Measurements from ENCODE around the gene CNR1. TPM values are rescaled to one million over a fixed set of nuclear protein-coding genes. Genes with fewer than 3 reads are reported as not detected.

The CNR1 gene
- total RNA-seq, 1 donor, result not detected

DNA sequence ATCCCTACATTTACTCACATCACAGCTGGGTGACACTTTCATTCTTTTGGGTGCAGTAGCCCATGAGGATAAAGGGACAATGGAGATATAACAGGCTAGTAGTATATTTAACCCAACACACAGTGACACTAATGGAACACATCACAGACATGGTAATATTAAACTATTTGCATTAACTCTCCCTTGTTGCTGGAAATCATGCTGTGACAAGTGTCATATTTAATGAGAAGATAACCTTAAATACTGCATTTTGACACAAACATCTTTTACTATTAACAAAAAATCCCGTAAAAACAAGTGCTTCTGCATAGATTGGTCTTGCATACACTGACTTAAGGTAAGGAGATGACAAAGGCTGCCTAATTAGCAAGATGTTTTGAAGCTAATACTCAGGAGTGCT lies 45.5 kb downstream of the CNR1 start:
- no peak overlapping the region for H2AFZ ChIP-seq (ENCODE audit: low read length)
- no peaks in the 10 kb centered on the region for H4K20me1 ChIP-seq (ENCODE audit: insufficient read depth, low read length)
- no peaks in the 10 kb centered on the region for H3K36me3 ChIP-seq (ENCODE audit: insufficient read depth, low read length)
- no peak overlapping the region for H3K4me3 ChIP-seq (ENCODE audit: insufficient read depth, low read length)
- H3K79me2 ChIP-seq (ENCODE audit: insufficient read depth, low read length), result no peaks in the 10 kb centered on the region
- no peak for TF ChIP-seq CTCF (IDR thresholded peaks at IDR 0.05; ENCODE audit: extremely low read depth, low read depth, low read length)
- peaks cover 6% of the 10 kb centered on the region for H3K9me3 ChIP-seq (ENCODE audit: low read depth, low read length)
- H3K4me1 ChIP-seq (ENCODE audit: insufficient read depth, low read length), result no peaks in the 10 kb centered on the region
- no peak overlapping the region for H3K4me2 ChIP-seq (ENCODE audit: insufficient read depth, low read length)
- H3K27ac ChIP-seq (ENCODE audit: low read depth, low read length), result no peak overlapping the region
- DNase-seq (ENCODE audit: insufficient read length, low spot score, missing footprints), result no peak
- no peaks in the 10 kb centered on the region for H3K27me3 ChIP-seq (ENCODE audit: insufficient read depth, low read length)

GRCh38 chr6:88119769-88120168 lies 46.4 kb downstream of the CNR1 start:
- H3K79me2 ChIP-seq (ENCODE audit: insufficient read depth, low read length), result no peaks in the 10 kb centered on the region
- DNase-seq (ENCODE audit: insufficient read length, low spot score, missing footprints), result no peak
- no peak overlapping the region for H2AFZ ChIP-seq (ENCODE audit: low read length)
- no peak overlapping the region for H3K4me3 ChIP-seq (ENCODE audit: insufficient read depth, low read length)
- no peak overlapping the region for H3K27ac ChIP-seq (ENCODE audit: low read depth, low read length)
- H3K4me1 ChIP-seq (ENCODE audit: insufficient read depth, low read length), result no peaks in the 10 kb centered on the region
- no peaks in the 10 kb centered on the region for H3K27me3 ChIP-seq (ENCODE audit: insufficient read depth, low read length)
- TF ChIP-seq CTCF (IDR thresholded peaks at IDR 0.05; ENCODE audit: extremely low read depth, low read depth, low read length), result no peak
- H3K9me3 ChIP-seq (ENCODE audit: low read depth, low read length), result no peaks in the 10 kb centered on the region
- H4K20me1 ChIP-seq (ENCODE audit: insufficient read depth, low read length), result no peaks in the 10 kb centered on the region
- H3K36me3 ChIP-seq (ENCODE audit: insufficient read depth, low read length), result no peaks in the 10 kb centered on the region
- H3K4me2 ChIP-seq (ENCODE audit: insufficient read depth, low read length), result no peak overlapping the region

DNA sequence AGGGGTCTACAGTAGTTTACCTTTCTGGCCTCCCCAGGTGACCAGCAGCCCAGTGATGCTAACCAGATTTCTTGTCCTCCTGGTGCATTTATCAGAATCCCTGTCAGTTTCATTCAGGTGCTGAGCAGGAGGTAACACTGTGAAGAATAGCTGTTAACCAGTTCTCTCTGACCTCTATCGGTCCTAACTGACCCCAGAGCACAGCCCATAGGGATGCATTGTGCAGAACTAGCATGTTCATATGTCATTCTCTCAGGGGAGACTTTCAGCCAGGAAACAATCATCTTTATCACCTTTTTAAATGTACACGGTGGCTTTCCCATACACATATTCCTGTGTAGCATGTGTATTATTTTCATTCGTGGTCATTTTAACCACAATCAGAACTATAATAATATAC lies 49.9 kb downstream of the CNR1 start:
- TF ChIP-seq CTCF (IDR thresholded peaks at IDR 0.05; ENCODE audit: extremely low read depth, low read depth, low read length), result no peak
- Histone ChIP-seq H3K4me3 (ENCODE audit: insufficient read depth, low read length) (no peak overlapping the region), H3K27ac (ENCODE audit: low read depth, low read length) (no peak overlapping the region), H3K27me3 (ENCODE audit: insufficient read depth, low read length) (no peaks in the 10 kb centered on the region), H3K4me1 (ENCODE audit: insufficient read depth, low read length) (no peaks in the 10 kb centered on the region), H3K79me2 (ENCODE audit: insufficient read depth, low read length) (no peaks in the 10 kb centered on the region), H3K9me3 (ENCODE audit: low read depth, low read length) (no peaks in the 10 kb centered on the region), H2AFZ (ENCODE audit: low read length) (no peak overlapping the region), H3K36me3 (ENCODE audit: insufficient read depth, low read length) (no peaks in the 10 kb centered on the region), H4K20me1 (ENCODE audit: insufficient read depth, low read length) (no peaks in the 10 kb centered on the region), H3K4me2 (ENCODE audit: insufficient read depth, low read length) (no peak overlapping the region)
- no peak for DNase-seq (ENCODE audit: insufficient read length, low spot score, missing footprints)

GRCh38 chr6:88115307-88115706 lies 50.8 kb downstream of the CNR1 start:
- H3K4me3 ChIP-seq (ENCODE audit: insufficient read depth, low read length), result no peak overlapping the region
- no peak for DNase-seq (ENCODE audit: insufficient read length, low spot score, missing footprints)
- no peak overlapping the region for H2AFZ ChIP-seq (ENCODE audit: low read length)
- no peak overlapping the region for H3K4me2 ChIP-seq (ENCODE audit: insufficient read depth, low read length)
- H3K36me3 ChIP-seq (ENCODE audit: insufficient read depth, low read length), result no peaks in the 10 kb centered on the region
- H3K79me2 ChIP-seq (ENCODE audit: insufficient read depth, low read length), result no peaks in the 10 kb centered on the region
- no peaks in the 10 kb centered on the region for H4K20me1 ChIP-seq (ENCODE audit: insufficient read depth, low read length)
- no peaks in the 10 kb centered on the region for H3K27me3 ChIP-seq (ENCODE audit: insufficient read depth, low read length)
- TF ChIP-seq CTCF (IDR thresholded peaks at IDR 0.05; ENCODE audit: extremely low read depth, low read depth, low read length), result no peak
- H3K27ac ChIP-seq (ENCODE audit: low read depth, low read length), result no peak overlapping the region
- H3K9me3 ChIP-seq (ENCODE audit: low read depth, low read length), result no peaks in the 10 kb centered on the region
- H3K4me1 ChIP-seq (ENCODE audit: insufficient read depth, low read length), result no peaks in the 10 kb centered on the region
